Liver (tissue), 9 donors: Measurements from ENCODE around the gene ABCC9. TPM values are rescaled to one million over a fixed set of nuclear protein-coding genes. Genes with fewer than 3 reads are reported as not detected.
A peak's percentile ranks its signal among the peaks of the same experiment; 100 is the strongest.
"Not testable (repeated sequence)": the region's sequence is repeated elsewhere in the genome, so short reads cannot be mapped to it uniquely, and the experiment has no call there.

Experiments
- DNase-seq: peaks from one replicate; pipeline ENCODE4 v3.0.0-alpha.2; 2017; ENCODE audit warnings: low spot score
- H3K27ac ChIP-seq, 2 donors: one replicate each; pipeline ENCODE4 v1.7.0; 2013; ENCODE audit warnings: inconsistent platforms in 2 of 2, low read length in 2 of 2, control low read depth in 1 of 2, low read depth in 1 of 2, mild to moderate bottlenecking in 1 of 2
- H3K27me3 ChIP-seq, 4 donors: one replicate each; pipeline versions ENCODE4 v1.6.1 to v1.7.0; 2013; ENCODE audit warnings: low read length in 3 of 4, inconsistent platforms in 1 of 4, mild to moderate bottlenecking in 1 of 4, moderate library complexity in 1 of 4; ENCODE audit not compliant: control insufficient read depth in 4 of 4, insufficient read depth in 4 of 4
- H3K36me3 ChIP-seq, 4 donors: one replicate each; pipeline versions ENCODE4 v1.6.1 to v1.7.0; 2013; ENCODE audit warnings: low read length in 3 of 4, mild to moderate bottlenecking in 3 of 4, low read depth in 1 of 4, moderate library complexity in 1 of 4; ENCODE audit not compliant: control insufficient read depth in 4 of 4, insufficient read depth in 3 of 4
- H3K4me1 ChIP-seq, 4 donors: one replicate each; pipeline versions ENCODE4 v1.6.1 to v1.7.0; 2013; ENCODE audit warnings: low read length in 3 of 4, mild to moderate bottlenecking in 3 of 4, moderate library complexity in 1 of 4; ENCODE audit not compliant: control insufficient read depth in 4 of 4, insufficient read depth in 4 of 4
- H3K4me3 ChIP-seq, 3 donors: one replicate each; pipeline versions ENCODE4 v1.6.1 to v1.7.0; 2013; ENCODE audit warnings: low read length in 3 of 3, control low read depth in 1 of 3, low read depth in 1 of 3, mild to moderate bottlenecking in 1 of 3
- H3K9ac ChIP-seq, 2 donors: one replicate each; pipeline ENCODE4 v1.7.0; 2013; ENCODE audit warnings: low read length in 2 of 2, mild to moderate bottlenecking in 2 of 2, moderate library complexity in 2 of 2, control low read depth in 1 of 2, low read depth in 1 of 2
- H3K9me3 ChIP-seq, 4 donors: one replicate each; pipeline versions ENCODE4 v1.6.1 to v1.7.0; 2013; ENCODE audit warnings: low read length in 3 of 4; ENCODE audit not compliant: control insufficient read depth in 4 of 4
- EGR1 ChIP-seq, 2 donors: IDR thresholded peaks; 2 replicates each; pipeline ENCODE4 v1.6.1; 2016 to 2018; ENCODE audit warnings: antibody characterized with exemption in 2 of 2, low read depth in 2 of 2
- FOXA1 ChIP-seq: IDR thresholded peaks from 2 replicates; pipeline ENCODE4 v1.6.1; 2016; ENCODE audit warnings: antibody characterized with exemption
- FOXA2 ChIP-seq: IDR thresholded peaks from 2 replicates; pipeline ENCODE4 v1.6.1; 2016; ENCODE audit warnings: antibody characterized with exemption
- GABPA ChIP-seq, 2 donors: IDR thresholded peaks in 1 of 2; conservative IDR thresholded peaks in 1 of 2; 2 replicates each; pipeline ENCODE4 v1.6.1; 2016; ENCODE audit warnings: antibody characterized with exemption in 2 of 2, mild to moderate bottlenecking in 1 of 2, moderate library complexity in 1 of 2
- HNF4A ChIP-seq, 2 donors: conservative IDR thresholded peaks; 2 replicates each; pipeline ENCODE4 v1.6.1; 2016; ENCODE audit warnings: antibody characterized with exemption in 2 of 2, mild to moderate bottlenecking in 2 of 2
- HNF4G ChIP-seq: IDR thresholded peaks from 2 replicates; pipeline ENCODE4 v1.6.1; 2016; ENCODE audit warnings: antibody characterized with exemption
- JUND ChIP-seq, 2 donors: IDR thresholded peaks; 2 replicates each; pipeline ENCODE4 v1.6.1; 2016; ENCODE audit warnings: antibody characterized with exemption in 2 of 2
- NR2F2 ChIP-seq: IDR thresholded peaks from 2 replicates; pipeline ENCODE4 v1.6.1; 2016; ENCODE audit warnings: antibody characterized with exemption
- RAD21 ChIP-seq, 2 donors: IDR thresholded peaks; 2 replicates each; pipeline ENCODE4 v1.6.1; 2016; ENCODE audit warnings: antibody characterized with exemption in 2 of 2, mild to moderate bottlenecking in 2 of 2
- RXRA ChIP-seq, 2 donors: IDR thresholded peaks; 2 replicates each; pipeline ENCODE4 v1.6.1; 2017 to 2018; ENCODE audit warnings: antibody characterized with exemption in 2 of 2, mild to moderate bottlenecking in 1 of 2
- SP1 ChIP-seq: IDR thresholded peaks from 2 replicates; pipeline ENCODE4 v1.6.1; 2018; ENCODE audit warnings: antibody characterized with exemption, mild to moderate bottlenecking
- TAF1 ChIP-seq: conservative IDR thresholded peaks from 2 replicates; pipeline ENCODE4 v1.6.1; 2016; ENCODE audit warnings: antibody characterized with exemption, mild to moderate bottlenecking
- YY1 ChIP-seq: IDR thresholded peaks from 2 replicates; pipeline ENCODE4 v1.6.1; 2016; ENCODE audit warnings: antibody characterized with exemption, mild to moderate bottlenecking
- WGBS: extraction: QIAGEN DNeasy Blood & Tissue Kit; methylation state at CpG from one replicate; pipeline ENCODE4 v1.1.7; 2013; 5-methylcytosine and 5-hydroxymethylcytosine counted together
- polyA plus RNA-seq, 2 donors: library from polyadenylated mRNA; stranded (reverse) in 1 of 2; unstranded in 1 of 2; fragments of 200-250 nt in 1 of 2; fragments of >200 nt in 1 of 2; fragmentation: Nextera tagmentation in 1 of 2; extraction: Ambion mirVana in 1 of 2; gene quantifications; one replicate each; pipeline versions ENCODE4 v1.2.1 to v1.2.3, GENCODE V29; 2013 to 2015
- total RNA-seq, 2 donors: library from RNA; depleted of rRNA; stranded (reverse); fragments of >200 nt; gene quantifications; one replicate each; pipeline ENCODE4 v1.2.3, GENCODE V29; 2014
- TF ChIP-seq, protein P1 (sequence below): fragments of 150-350 bp; IDR thresholded peaks from 2 replicates; pipeline ENCODE4 v1.5.1; 2017; ENCODE audit warnings: improper control_type of control experiment, low read depth, low read length; ENCODE audit not compliant: missing input control
- TF ChIP-seq, protein P2 (sequence below): IDR thresholded peaks from 2 replicates; pipeline ENCODE4 v1.6.1; 2016; ENCODE audit warnings: antibody characterized with exemption
- TF ChIP-seq, protein P3 (sequence below): IDR thresholded peaks from 2 replicates; pipeline ENCODE4 v1.6.1; 2016; ENCODE audit warnings: antibody characterized with exemption
- TF ChIP-seq, protein P4 (sequence below): IDR thresholded peaks from 2 replicates; pipeline ENCODE4 v1.6.1; 2016; ENCODE audit warnings: antibody characterized with exemption
- TF ChIP-seq, protein P5 (sequence below): IDR thresholded peaks from 2 replicates; pipeline ENCODE4 v1.6.1; 2016; ENCODE audit warnings: antibody characterized with exemption, mild to moderate bottlenecking
- donor health status: healthy.
- donor health status: healthy.
- donor health status: healthy.
- donor health status: healthy.
- donor health status: healthy.

The ABCC9 gene
- total and polyA plus RNA-seq, 4 donors: 2.7 to 55.6 (median 10.7) TPM

DNA sequence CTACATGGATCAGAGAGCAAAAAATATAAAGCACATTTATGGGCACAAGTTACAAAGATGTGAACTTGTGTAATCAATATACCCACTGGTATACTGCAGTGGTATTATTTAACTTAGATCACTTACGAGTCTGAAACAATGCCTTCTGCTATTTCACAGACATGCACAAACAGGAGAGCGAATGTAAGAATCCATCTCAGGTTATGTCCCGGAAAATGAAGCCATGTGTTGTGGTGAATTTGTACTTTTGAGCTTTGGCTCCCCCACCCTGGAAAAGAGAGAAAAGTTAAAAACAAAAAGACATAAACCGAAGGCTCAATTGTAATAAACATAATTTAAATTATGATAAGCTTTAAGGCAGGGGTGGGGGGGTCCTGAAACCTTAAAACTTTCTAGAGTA lies 7.6 kb downstream of the ABCC9 start:
- DNase-seq: no peak
- 85% methylated on average over 4 of the region's 4 CpGs for WGBS
- Histone ChIP-seq H3K27ac (no peak overlapping the region), H3K36me3 (peaks cover 0 to 4% (median 0%) of the 10 kb centered on the region in 4 donors), H3K4me1 (no peaks in the 10 kb centered on the region), H3K9me3 (no peaks in the 10 kb centered on the region), H3K27me3 (no peaks in the 10 kb centered on the region), H3K4me3 (no peak overlapping the region), H3K9ac (no peak overlapping the region)
- peak in 1 of 2 donors; percentile 16 for TF ChIP-seq RAD21 (IDR thresholded peaks at IDR 0.05)
- no peak for TF ChIP-seq FOXA1
- TF ChIP-seq, protein P1, sequence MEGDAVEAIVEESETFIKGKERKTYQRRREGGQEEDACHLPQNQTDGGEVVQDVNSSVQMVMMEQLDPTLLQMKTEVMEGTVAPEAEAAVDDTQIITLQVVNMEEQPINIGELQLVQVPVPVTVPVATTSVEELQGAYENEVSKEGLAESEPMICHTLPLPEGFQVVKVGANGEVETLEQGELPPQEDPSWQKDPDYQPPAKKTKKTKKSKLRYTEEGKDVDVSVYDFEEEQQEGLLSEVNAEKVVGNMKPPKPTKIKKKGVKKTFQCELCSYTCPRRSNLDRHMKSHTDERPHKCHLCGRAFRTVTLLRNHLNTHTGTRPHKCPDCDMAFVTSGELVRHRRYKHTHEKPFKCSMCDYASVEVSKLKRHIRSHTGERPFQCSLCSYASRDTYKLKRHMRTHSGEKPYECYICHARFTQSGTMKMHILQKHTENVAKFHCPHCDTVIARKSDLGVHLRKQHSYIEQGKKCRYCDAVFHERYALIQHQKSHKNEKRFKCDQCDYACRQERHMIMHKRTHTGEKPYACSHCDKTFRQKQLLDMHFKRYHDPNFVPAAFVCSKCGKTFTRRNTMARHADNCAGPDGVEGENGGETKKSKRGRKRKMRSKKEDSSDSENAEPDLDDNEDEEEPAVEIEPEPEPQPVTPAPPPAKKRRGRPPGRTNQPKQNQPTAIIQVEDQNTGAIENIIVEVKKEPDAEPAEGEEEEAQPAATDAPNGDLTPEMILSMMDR: no peak
- no peak for TF ChIP-seq EGR1 (IDR thresholded peaks at IDR 0.05; ENCODE audit: low read depth in 2 of 2)
- TF ChIP-seq GABPA (IDR thresholded peaks at IDR 0.05 in 1 of 2, conservative IDR thresholded peaks at IDR 0.05 in 1 of 2): no peak

DNA sequence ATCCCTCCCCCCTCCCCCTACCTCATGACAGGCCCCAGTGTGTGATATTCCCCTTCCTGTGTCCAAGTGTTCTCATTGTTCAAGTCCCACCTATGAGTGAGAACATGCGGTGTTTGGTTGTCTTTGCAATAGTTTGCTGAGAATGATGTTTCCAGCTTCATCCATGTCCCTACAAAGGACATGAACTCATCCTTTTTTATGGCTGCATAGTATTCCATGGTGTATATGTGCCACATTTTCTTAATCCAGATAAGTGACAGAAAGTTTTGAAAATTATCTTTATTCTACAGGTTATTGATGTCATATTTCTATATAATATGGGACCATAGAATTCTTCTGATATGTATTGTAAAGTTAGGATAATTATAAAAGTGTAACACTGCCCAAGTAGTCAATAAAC lies 11.3 kb downstream of the ABCC9 start:
- not testable (repeated sequence) for H3K27ac ChIP-seq, H3K36me3 ChIP-seq, H3K4me3 ChIP-seq, DNase-seq, H3K9me3 ChIP-seq, H3K27me3 ChIP-seq, H3K9ac ChIP-seq, H3K4me1 ChIP-seq
- WGBS: 94% methylated on average over 1 of the region's 1 CpG

DNA sequence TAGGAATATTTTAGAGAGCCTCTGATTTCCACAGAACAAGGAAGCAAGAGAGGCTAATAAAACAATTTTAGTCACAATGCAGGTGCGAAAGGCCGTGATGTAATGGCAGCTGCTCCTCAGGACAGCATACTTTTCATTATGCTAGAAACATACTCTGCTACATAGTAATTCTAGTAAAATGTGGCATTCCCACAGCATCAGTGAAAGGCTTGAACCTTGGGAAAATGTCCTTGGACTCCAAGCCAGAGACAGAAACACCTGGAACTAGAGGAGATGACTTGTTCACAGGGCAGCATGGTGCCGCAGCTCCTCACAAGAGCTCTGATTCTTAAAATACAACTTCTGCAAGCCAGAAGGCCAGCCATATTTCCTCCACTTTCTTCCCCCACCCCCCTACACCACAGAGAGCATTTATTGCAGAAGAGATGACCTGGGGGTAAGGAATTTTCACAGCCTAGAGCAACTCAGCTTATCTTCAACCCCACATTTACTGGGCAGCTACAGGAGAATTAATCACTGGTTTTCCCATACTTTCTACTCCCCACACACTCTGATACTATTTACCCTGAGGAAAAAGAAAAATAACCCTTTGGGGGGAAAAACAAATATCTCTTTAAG lies 15.8 kb downstream of the ABCC9 start:
- Histone ChIP-seq H3K9ac (no peak overlapping the region), H3K27ac (no peak overlapping the region), H3K27me3 (no peaks in the 10 kb centered on the region), H3K36me3 (peaks cover 0 to 4% (median 0%) of the 10 kb centered on the region in 4 donors), H3K9me3 (no peaks in the 10 kb centered on the region), H3K4me1 (no peaks in the 10 kb centered on the region), H3K4me3 (no peak overlapping the region)
- no peak for DNase-seq
- TF ChIP-seq SP1 (no peak), EGR1 (IDR thresholded peaks at IDR 0.05; ENCODE audit: low read depth in 2 of 2) (no peak), FOXA1 (no peak), HNF4A (conservative IDR thresholded peaks at IDR 0.05) (no peak), YY1 (no peak), TAF1 (no peak), HNF4G (no peak), JUND (IDR thresholded peaks at IDR 0.05) (no peak), NR2F2 (no peak), RXRA (IDR thresholded peaks at IDR 0.05) (no peak), RAD21 (IDR thresholded peaks at IDR 0.05) (no peak), FOXA2 (no peak), GABPA (IDR thresholded peaks at IDR 0.05 in 1 of 2, conservative IDR thresholded peaks at IDR 0.05 in 1 of 2) (no peak)
- TF ChIP-seq, protein P2, sequence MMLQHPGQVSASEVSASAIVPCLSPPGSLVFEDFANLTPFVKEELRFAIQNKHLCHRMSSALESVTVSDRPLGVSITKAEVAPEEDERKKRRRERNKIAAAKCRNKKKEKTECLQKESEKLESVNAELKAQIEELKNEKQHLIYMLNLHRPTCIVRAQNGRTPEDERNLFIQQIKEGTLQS: no peak
- TF ChIP-seq, protein P3, sequence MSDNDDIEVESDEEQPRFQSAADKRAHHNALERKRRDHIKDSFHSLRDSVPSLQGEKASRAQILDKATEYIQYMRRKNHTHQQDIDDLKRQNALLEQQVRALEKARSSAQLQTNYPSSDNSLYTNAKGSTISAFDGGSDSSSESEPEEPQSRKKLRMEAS: no peak
- TF ChIP-seq, protein P4, sequence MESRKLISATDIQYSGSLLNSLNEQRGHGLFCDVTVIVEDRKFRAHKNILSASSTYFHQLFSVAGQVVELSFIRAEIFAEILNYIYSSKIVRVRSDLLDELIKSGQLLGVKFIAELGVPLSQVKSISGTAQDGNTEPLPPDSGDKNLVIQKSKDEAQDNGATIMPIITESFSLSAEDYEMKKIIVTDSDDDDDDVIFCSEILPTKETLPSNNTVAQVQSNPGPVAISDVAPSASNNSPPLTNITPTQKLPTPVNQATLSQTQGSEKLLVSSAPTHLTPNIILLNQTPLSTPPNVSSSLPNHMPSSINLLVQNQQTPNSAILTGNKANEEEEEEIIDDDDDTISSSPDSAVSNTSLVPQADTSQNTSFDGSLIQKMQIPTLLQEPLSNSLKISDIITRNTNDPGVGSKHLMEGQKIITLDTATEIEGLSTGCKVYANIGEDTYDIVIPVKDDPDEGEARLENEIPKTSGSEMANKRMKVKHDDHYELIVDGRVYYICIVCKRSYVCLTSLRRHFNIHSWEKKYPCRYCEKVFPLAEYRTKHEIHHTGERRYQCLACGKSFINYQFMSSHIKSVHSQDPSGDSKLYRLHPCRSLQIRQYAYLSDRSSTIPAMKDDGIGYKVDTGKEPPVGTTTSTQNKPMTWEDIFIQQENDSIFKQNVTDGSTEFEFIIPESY: no peak
- TF ChIP-seq, protein P1: no peak
- TF ChIP-seq, protein P5, sequence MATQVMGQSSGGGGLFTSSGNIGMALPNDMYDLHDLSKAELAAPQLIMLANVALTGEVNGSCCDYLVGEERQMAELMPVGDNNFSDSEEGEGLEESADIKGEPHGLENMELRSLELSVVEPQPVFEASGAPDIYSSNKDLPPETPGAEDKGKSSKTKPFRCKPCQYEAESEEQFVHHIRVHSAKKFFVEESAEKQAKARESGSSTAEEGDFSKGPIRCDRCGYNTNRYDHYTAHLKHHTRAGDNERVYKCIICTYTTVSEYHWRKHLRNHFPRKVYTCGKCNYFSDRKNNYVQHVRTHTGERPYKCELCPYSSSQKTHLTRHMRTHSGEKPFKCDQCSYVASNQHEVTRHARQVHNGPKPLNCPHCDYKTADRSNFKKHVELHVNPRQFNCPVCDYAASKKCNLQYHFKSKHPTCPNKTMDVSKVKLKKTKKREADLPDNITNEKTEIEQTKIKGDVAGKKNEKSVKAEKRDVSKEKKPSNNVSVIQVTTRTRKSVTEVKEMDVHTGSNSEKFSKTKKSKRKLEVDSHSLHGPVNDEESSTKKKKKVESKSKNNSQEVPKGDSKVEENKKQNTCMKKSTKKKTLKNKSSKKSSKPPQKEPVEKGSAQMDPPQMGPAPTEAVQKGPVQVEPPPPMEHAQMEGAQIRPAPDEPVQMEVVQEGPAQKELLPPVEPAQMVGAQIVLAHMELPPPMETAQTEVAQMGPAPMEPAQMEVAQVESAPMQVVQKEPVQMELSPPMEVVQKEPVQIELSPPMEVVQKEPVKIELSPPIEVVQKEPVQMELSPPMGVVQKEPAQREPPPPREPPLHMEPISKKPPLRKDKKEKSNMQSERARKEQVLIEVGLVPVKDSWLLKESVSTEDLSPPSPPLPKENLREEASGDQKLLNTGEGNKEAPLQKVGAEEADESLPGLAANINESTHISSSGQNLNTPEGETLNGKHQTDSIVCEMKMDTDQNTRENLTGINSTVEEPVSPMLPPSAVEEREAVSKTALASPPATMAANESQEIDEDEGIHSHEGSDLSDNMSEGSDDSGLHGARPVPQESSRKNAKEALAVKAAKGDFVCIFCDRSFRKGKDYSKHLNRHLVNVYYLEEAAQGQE: no peak
- 94% methylated on average over 3 of the region's 3 CpGs for WGBS
